T-helper 1 cell treated with Interleukin-12 subunit alpha and Interleukin-12 subunit beta and Interleukin-4 antibody, amounts not matched to agents 30 ng/mL and 1 ng/mL, for 36 hours (primary cell): ENCODE results near the gene ANXA8. TPM values are rescaled to one million over a fixed set of nuclear protein-coding genes. Genes with fewer than 3 reads are reported as not detected.

ENCODE experiments used
- total RNA-seq: library from RNA; stranded (reverse); gene quantifications from 2 replicates; pipeline ENCODE4 v1.2.3, GENCODE V29; 2022

The ANXA8 gene
- total RNA-seq, 1 donor from 2014 or later: 0.66 TPM

Other genes starting within 250 kb of the ANXA8 start
- not detected in 2 replicates for gene GDF10, start 183.9 kb downstream of the ANXA8 start, total RNA-seq
- gene GDF2, start 161.7 kb downstream of the ANXA8 start, total RNA-seq: not detected in 2 replicates
- not detected in 2 replicates for gene RBP3, start 135.8 kb downstream of the ANXA8 start, total RNA-seq
- gene ZNF488, start 99.8 kb downstream of the ANXA8 start, total RNA-seq: not detected in 2 replicates
- gene FAM25G, start 7.6 kb upstream of the ANXA8 start, total RNA-seq: not detected in 2 replicates
- 10.3 and 11.8 TPM in 2 replicates for gene AGAP9, start 39.5 kb upstream of the ANXA8 start, total RNA-seq